Activated CD4-positive, CD25-positive, alpha-beta regulatory T cell treated with anti-CD3 and anti-CD28 coated beads, Interleukin-2, amount 50 U/mL, for 16 hours (primary cell): ENCODE data around the gene ZP3.
"Not testable (repeated sequence)": the region's sequence is repeated elsewhere in the genome, so short reads cannot be mapped to it uniquely, and the experiment has no call there.

Experiments
- DNase-seq: peaks from one replicate; pipeline ENCODE4 v3.0.0-alpha.2; 2020; ENCODE audit warnings: low read depth, low spot score

Gene ZP3

DNA sequence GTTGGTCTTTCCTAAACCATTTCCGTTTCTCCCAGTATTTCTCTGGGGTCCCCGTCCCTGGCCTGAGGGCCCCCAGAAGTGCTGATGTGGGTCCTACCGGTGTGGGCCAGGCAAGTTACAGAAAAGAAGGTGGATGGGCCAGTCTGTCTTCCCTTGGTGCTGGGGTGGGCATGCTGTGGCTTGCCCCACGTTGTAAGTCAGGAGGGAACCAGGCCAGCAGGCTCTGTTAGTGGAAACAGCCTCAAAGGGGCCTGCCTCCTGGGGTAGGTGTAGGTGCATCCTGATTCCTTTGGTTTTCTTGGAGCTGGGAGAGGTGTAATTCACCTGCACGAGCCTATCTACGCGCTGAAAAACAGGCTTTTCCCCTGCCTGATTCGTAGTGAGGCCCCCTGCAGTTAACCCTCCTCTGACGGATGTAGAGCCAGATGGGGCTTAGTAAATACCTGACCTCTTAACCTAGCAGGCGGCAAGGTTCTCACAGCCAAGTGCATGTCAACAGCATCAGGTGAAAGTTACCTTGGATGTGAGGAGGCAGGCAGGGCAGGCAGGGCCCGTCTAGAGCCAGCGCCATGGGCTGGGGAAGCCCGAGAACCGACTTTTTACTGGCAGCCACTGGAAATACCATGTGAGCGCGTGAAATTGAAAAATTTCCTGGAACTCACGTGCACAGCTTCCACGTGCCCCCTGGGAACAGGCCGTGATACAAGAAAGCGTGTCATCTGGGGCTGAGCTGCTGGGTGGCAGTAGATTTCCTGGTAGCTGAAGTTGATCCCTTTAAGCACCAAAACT, 61.3 kb downstream of the ZP3 start:
- DNase-seq = not testable (repeated sequence)

DNA sequence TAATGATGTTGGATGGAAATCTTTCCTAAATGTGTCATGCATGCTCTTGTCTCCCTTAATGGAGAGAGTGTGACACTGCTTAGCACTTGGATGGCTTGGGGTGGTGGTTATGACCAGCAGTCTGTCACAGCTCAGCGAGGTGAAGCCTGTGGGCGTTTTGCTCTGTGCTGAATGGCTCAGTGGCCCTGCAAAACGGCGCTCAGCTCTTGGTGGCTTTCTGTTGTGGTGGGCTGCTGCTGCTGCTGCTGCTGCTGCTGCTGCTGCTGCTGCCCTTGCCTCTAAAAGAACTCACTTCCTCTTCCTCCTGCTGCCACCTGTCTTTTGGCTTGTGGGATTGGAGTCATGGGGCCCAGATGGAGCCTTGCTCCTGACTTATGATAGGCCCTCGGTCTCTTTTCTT, 61.9 kb downstream of the ZP3 start:
- DNase-seq = not testable (repeated sequence)

GRCh38 chr7:76487969-76488368, 63.2 kb downstream of the ZP3 start:
- DNase-seq = not testable (repeated sequence)
